NCI-H446 (cell line): ENCODE results near the gene BMP8A.
A peak's percentile ranks its signal among the peaks of the same experiment; 100 is the strongest.
"Not testable (repeated sequence)": the region's sequence is repeated elsewhere in the genome, so short reads cannot be mapped to it uniquely, and the experiment has no call there.

ENCODE experiments used
- DNase-seq, 2 experiments: peaks; one replicate each; lab custom pipeline; 2025; lab: John Stamatoyannopoulos, UW

The BMP8A gene

GRCh38 chr1:39483276-39483675 lies 8.2 kb upstream of the BMP8A start:
- no peak for DNase-seq

GRCh38 chr1:39484564-39484963 lies 6.9 kb upstream of the BMP8A start:
- no peak for DNase-seq

- no peak for DNase-seq
Measured at GRCh38 chr1:39485046-39485803, 6.2 kb upstream of the BMP8A start.

GRCh38 chr1:39488012-39488545 lies 3.4 kb upstream of the BMP8A start:
- DNase-seq: no peak

- DNase-seq: no peak
Measured at GRCh38 chr1:39488793-39489566, 2.5 kb upstream of the BMP8A start.

- no peak for DNase-seq
Measured at GRCh38 chr1:39489567-39490239, 1.7 kb upstream of the BMP8A start.

- no peak for DNase-seq
Measured at GRCh38 chr1:39490596-39491145, 765 bp upstream of the BMP8A start.

GRCh38 chr1:39492118-39493042 lies 944 bp downstream of the BMP8A start:
- not testable (repeated sequence) for DNase-seq

- DNase-seq: not testable (repeated sequence)
Measured at GRCh38 chr1:39493043-39493810, 1.8 kb downstream of the BMP8A start.

- DNase-seq: no peak
Measured at GRCh38 chr1:39494671-39495410, 3.4 kb downstream of the BMP8A start.

GRCh38 chr1:39496520-39496919 lies 5.1 kb downstream of the BMP8A start:
- DNase-seq: not testable (repeated sequence)

GRCh38 chr1:39497585-39497984 lies 6.1 kb downstream of the BMP8A start:
- DNase-seq: no peak

- not testable (repeated sequence) for DNase-seq
Measured at GRCh38 chr1:39498096-39498710, 6.8 kb downstream of the BMP8A start.

GRCh38 chr1:39498821-39499220 lies 7.4 kb downstream of the BMP8A start:
- DNase-seq: not testable (repeated sequence)

- no peak for DNase-seq
Measured at GRCh38 chr1:39499668-39500067, 8.2 kb downstream of the BMP8A start.

- DNase-seq: no peak
Measured at GRCh38 chr1:39500862-39501389, 9.5 kb downstream of the BMP8A start.

GRCh38 chr1:39501666-39502065 lies 10.2 kb downstream of the BMP8A start:
- DNase-seq: peak in 1 of 2 experiments; percentile 38

GRCh38 chr1:39504436-39504835 lies 13.0 kb downstream of the BMP8A start:
- DNase-seq: not testable (repeated sequence)

GRCh38 chr1:39505289-39505688 lies 13.9 kb downstream of the BMP8A start:
- DNase-seq: no peak
